CMK (cell line): ENCODE measurements around the gene CCDC181.

ENCODE experiments used
- DNase-seq: peaks from one replicate; pipeline ENCODE4 v3.0.0-alpha.2; 2010; ENCODE audit warnings: low read depth

The CCDC181 gene

DNA sequence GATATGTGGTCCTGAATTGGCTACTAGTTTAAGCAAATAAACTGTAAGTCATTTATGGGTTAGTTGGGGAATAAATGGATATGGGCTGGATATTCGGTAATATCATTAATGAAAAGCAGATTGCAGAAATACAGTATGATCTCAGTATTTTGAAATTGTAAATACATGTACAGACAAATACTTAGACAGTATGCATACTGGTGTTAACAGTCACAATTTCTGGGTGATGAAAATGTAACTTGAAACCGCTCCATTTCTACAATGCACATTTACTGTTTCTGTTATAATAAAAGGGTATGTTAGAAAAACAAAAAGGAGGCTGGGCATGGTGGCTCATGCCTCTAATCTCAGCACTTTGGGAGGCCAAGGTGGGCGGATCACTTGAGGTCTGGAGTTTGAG, 31.3 kb downstream of the CCDC181 start:
- no peak for DNase-seq

DNA sequence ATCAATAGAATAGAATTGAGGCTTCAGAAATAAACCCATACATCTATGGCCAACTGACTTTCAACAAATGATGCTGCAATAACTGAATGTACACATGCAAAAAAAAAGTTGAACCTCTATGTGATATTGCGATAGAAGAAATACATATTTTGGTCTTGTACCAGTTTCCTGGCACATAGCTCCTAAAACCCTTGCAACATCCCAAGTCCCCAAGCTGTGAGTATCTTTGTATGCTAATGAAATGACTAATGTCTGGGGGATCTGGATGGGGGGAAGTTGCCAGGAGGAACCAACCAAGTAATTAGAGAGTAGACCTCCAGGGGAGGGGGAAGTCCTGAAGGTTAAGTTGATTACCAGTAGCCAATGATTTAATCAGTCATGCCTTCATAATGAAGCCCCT, 34.9 kb downstream of the CCDC181 start:
- DNase-seq, result no peak

DNA sequence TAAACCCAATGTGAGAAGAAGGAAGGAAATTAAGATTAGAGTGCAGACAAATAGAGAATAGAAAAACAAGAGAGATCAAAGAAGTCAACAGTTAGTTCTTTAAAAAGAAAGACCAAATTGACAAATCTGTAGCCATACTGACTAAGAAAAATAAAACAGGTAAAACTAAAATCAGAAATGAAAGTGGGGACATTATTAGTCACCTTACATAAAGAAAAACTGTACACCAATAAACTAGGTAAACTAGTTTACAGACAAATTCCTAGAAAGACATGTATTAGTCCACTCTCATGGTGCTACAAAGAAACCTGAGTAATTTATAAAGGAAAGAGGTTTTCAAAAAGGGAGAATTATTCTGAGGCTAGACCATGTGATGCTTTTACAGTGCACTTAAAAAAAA, 37.0 kb downstream of the CCDC181 start:
- no peak for DNase-seq

DNA sequence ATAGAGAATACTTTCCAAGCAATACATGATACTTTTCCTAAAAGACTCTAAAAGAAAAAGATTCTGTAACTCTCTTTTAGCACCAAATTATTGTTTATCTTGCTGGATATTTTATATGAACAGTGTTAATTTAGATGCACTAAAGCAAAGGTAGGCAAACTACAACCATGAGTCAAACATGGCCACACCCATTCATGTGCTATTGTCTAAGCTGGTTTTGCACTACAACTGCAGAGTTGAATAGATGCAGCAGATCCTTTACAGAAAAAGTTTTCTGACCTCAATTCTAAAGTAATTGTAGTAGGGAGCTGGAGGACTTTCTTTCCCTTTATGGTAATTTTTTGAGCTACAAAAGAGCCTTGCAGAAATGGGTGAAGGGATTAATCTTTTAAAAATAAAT, 39.9 kb downstream of the CCDC181 start:
- DNase-seq, result no peak

GRCh38 chr1:169383449-169383848, 43.8 kb downstream of the CCDC181 start:
- DNase-seq, result no peak

GRCh38 chr1:169381162-169381561, 46.1 kb downstream of the CCDC181 start:
- no peak for DNase-seq

GRCh38 chr1:169371404-169371803, 55.9 kb downstream of the CCDC181 start:
- peak; percentile 70 for DNase-seq

DNA sequence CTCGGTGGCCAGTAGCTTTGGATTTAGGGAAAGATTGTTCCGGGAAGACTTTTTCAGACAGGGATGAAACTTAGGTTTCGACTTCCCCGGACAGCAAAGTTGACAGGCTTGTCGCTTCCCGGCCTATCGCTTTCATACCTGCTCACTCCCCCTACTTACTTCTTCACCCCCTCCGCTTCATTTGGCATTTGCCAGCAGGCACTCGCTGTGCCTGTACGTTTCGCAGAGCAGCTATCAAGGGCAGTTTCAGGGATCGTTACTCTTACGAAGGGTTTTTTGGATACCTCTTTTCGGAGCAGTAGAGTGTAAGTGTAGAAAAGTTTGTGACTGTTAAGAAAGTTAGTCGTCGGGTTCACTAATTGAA, 58.9 kb downstream of the CCDC181 start:
- DNase-seq, result no peak

- DNase-seq, result peak; percentile 98
Observed at GRCh38 chr1:169367686-169368405, 59.4 kb downstream of the CCDC181 start, which contains the start of the genes BLZF1 and NME7. TSS of gene BLZF1 (plus strand) at chr1:169368195. CDS start at chr1:169369523, 1,328 bp downstream. TSS of gene NME7 (minus strand) at chr1:169367797. CDS start at chr1:169367710, 87 bp downstream.

GRCh38 chr1:169367096-169367685, 60.1 kb downstream of the CCDC181 start:
- DNase-seq, result no peak

DNA sequence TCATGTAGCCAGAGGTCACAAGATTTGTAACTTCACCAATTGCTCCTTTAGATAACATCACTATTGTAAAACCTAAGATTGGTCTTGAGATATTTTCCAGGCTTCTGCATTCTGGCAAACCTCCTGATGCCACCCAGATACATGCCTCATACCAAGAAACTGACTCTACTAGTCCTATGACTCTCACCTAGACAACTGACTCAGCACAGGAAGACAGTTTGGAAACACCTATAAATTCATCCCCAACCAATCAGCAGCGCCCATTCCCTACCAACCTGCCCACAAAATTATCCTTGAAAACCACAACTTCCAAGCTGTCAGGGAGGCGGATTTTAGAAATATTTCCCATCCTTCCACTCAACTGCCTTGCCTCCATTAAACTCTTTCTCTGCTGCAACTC, 62.3 kb downstream of the CCDC181 start:
- DNase-seq, result no peak

GRCh38 chr1:169363046-169363730, 64.1 kb downstream of the CCDC181 start:
- DNase-seq, result no peak

GRCh38 chr1:169361281-169361680, 66.0 kb downstream of the CCDC181 start:
- DNase-seq, result no peak

- no peak for DNase-seq
Observed at GRCh38 chr1:169360415-169360814, 66.9 kb downstream of the CCDC181 start.

DNA sequence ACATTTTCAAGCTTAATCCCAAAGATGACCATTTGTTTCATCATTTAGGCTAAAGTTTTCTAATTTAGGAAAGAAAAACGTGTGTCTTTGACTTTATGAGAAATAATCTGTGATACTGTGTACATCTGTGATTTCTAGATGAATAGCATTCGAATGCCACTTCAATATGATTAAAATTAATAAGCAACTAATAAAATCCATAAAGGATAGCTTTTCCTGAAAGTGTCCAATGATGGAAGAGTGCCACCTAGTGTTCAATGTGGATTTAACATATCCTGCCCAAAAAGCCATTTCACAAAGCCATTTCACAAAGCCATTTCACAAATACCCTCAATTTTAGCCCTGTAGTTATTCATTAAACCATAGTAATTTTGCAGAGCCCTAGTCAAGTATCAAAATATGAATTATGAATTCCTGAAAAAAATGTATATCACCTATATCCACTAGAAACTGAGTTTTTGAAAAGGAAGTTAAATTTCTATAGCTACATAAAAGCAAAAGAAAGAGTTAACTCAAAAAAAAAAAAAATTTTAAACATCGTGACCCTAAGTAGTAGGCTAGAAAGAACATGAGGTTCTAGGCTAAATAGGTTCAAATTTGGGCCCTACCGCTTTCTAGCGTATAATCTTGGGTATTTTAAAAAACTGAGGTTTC, 78.8 kb downstream of the CCDC181 start:
- DNase-seq, result no peak

DNA sequence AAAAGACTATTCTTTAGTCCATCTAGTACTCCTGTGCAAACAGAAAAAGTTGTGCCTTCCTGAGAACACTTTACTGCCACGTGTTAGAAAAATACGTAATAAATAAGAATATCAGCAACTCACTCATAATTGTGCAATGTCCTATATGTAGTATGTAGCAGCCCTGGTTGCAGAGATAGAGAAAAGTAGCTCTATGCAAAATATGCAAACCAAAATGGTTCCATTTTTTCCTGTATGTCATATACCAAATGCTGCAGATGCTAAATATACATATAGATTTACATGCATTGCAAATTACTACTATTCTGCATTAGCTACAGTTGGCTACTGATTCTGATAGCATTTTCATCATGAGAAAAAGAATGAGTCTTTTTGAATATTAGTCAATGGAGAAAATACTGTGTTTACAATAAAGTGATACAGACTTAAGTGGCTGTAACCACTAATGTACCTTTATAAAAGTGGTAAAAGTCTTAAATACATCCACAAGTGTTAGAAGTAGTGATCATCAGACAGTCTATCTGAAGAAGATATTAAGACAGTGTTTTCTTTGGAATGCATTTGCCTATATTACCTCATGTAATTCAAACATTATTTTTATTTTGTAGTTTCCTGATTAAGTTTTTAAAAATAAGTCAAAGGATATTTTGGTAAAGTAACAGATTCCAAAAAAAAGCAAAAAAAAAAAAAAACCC, 79.4 kb downstream of the CCDC181 start:
- no peak for DNase-seq

DNA sequence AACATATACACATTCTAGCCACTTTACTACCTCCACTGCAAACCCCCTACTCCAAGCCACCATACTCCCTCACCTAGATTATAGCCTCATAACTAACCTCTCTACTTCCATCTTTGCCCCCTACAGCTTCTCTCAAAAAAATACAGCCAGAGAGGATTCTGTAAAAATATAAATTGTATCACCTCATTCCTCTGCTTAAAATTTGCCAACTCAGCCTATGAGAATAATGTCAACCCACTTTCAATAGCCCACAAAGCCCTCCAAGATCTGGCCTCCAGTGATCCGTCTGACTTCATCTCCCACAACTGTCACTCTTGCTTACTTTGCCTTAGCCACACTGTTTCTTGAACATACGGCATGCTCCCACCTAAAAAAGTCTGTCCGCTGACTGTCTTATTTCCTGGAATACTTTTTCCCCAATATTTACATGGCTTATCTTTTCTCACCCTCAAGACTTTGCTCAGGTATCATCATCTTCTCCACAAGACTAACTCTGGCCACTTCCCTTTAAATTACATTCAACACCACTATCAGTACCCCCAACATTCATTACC, 81.2 kb downstream of the CCDC181 start:
- DNase-seq, result no peak

DNA sequence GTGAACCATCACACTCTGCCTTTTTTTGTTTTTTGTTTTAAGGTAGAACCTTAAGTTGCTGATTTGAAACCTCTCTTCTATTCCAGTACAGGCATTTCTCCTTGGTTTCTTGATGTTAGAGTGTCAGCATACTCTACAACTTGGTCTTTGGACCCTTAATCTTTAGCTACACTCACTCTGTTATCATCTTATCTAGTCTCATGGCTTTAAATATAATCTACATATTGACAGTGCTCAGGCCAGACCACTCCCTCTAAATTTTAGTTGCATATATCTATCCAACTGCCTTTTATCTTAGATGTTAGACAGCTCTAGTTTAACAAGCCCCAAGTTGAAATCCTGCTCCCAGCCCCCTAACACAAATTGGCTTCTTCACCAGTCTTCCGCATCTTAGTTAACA, 81.8 kb downstream of the CCDC181 start:
- DNase-seq, result no peak
